ENCODE results near the gene NKIRAS2. TPM values are rescaled to one million over a fixed set of nuclear protein-coding genes. Genes with fewer than 3 reads are reported as not detected.
"Not testable (repeated sequence)": the region's sequence is repeated elsewhere in the genome, so short reads cannot be mapped to it uniquely, and the experiment has no call there.

The NKIRAS2 gene
- polyA plus RNA-seq, 6 donors from 2014 or later, result 25.0 to 42.1 (median 36.1) TPM

- no peaks in the 10 kb centered on the region for H3K36me3 Mint-ChIP-seq
- no peaks in the 10 kb centered on the region for H3K9me3 Mint-ChIP-seq
- no peak overlapping the region for H3K4me3 Mint-ChIP-seq
- H3K27ac Mint-ChIP-seq, result peak overlapping the region in 1 of 6 donors; percentile 7
- DNase-seq, result no peak
- H3K4me1 Mint-ChIP-seq, result peaks cover 29 to 37% (median 34%) of the 10 kb centered on the region in 3 donors
- no peaks in the 10 kb centered on the region for H3K27me3 Mint-ChIP-seq
- ATAC-seq (ENCODE audit: low read depth in 2 of 2), result no peak
These were observed 14.7 kb upstream of the NKIRAS2 start for GRCh38 chr17:42005166-42005565.

- peak overlapping the region in 1 of 8 donors; percentile 11 for H3K4me3 Mint-ChIP-seq
- H3K9me3 Mint-ChIP-seq, result no peaks in the 10 kb centered on the region
- H3K27ac Mint-ChIP-seq, result no peak overlapping the region
- peaks cover 0 to 4% of the 10 kb centered on the region in 2 donors for H3K36me3 Mint-ChIP-seq
- H3K27me3 Mint-ChIP-seq, result no peaks in the 10 kb centered on the region
- peaks cover 36 to 61% (median 46%) of the 10 kb centered on the region in 3 donors for H3K4me1 Mint-ChIP-seq
- peak in 1 of 2 donors; percentile 35 for ATAC-seq (ENCODE audit: low read depth in 2 of 2)
- no peak for DNase-seq
These were observed 10.7 kb upstream of the NKIRAS2 start for GRCh38 chr17:42009170-42009569.

DNA sequence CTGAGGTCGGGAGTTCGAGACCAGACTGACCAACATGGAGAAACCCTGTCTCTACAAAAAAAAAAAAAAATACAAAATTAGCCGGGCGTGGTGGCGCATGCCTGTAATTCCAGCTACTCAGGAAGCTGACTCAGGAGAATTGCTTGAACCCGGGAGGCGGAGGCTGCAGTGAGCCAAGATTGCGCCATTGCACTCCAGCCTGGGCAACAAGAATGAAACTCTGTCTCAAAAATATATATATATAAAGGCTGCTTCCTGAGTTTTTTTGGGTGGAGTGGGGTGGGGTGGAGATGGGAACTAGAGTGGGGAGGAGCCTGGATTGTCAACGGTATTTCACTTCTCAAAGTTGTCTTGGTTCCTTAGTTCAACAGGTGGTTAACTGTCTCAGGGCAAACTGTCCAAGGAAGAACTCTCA is 9.6 kb upstream of the NKIRAS2 start:
- not testable (repeated sequence) for DNase-seq; H3K27ac Mint-ChIP-seq; ATAC-seq (ENCODE audit: low read depth in 2 of 2); H3K27me3 Mint-ChIP-seq; H3K36me3 Mint-ChIP-seq; H3K9me3 Mint-ChIP-seq
- Mint-ChIP-seq H3K4me3 (peak overlapping the region in 1 of 8 donors; percentile 35), H3K4me1 (peaks cover 33 to 63% (median 44%) of the 10 kb centered on the region in 3 donors)

DNA sequence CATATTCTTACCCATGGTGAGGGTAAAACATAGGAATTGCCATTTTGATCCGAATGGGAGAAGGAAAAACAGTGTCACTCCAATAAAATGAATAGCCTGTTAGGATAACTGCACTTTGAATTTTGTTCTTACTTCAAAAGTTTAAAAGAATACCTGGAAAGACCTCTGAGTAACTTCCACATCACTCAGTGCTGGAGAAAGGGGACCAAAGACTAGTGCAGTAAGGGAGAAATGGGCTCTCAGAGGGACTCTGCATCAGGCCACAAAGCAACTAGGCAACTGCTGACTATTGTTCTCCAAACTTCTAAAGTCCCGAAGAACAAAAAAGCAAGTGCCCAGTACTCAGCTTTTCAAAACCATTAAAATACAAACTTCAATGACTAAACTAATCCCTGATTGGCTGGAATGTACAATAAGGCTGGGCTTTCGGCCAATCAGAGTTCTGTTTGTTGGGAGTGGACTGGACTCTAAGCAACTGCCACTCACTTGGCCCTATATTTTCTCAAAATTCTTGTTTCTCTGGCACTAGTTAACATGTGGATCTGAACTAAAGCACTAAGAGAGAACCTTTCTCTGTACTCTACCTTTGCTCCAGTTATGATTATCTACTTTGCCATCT is 8.9 kb upstream of the NKIRAS2 start:
- Mint-ChIP-seq H3K27ac (peak overlapping the region in 1 of 6 donors; percentile 11), H3K4me1 (peaks cover 35 to 71% (median 49%) of the 10 kb centered on the region in 3 donors), H3K27me3 (no peaks in the 10 kb centered on the region), H3K4me3 (peak overlapping the region in 1 of 8 donors; percentile 14), H3K9me3 (no peaks in the 10 kb centered on the region), H3K36me3 (peaks cover 0 to 4% of the 10 kb centered on the region in 2 donors)
- no peak for ATAC-seq (ENCODE audit: low read depth in 2 of 2)
- no peak for DNase-seq

DNA sequence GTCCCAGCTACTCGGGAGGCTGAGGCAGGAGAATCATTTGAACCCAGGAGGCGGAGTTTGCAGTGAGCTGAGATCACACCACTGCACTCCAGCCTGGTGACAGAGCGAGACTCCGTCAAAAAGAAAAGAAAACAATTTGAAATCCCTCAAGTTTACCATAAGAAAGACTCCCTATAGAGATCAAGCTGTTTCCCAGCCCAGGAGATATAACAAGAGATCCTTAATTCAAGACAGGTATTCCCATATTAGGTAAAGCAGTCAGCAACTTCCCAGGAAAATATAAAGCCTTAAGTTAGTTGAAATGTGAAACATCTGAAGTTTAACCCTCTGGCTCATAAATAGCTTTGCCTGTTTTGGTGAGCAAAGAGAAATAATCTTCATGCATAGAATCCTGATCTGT is 7.5 kb upstream of the NKIRAS2 start:
- Mint-ChIP-seq H3K36me3 (peaks cover 4 to 10% of the 10 kb centered on the region in 2 donors), H3K27ac (peak overlapping the region in 1 of 6 donors; percentile 87), H3K4me3 (peak overlapping the region in 2 of 8 donors; percentile 11 to 55), H3K4me1 (peaks cover 42 to 78% (median 52%) of the 10 kb centered on the region in 3 donors)
- not testable (repeated sequence) for DNase-seq; ATAC-seq (ENCODE audit: low read depth in 2 of 2); H3K27me3 Mint-ChIP-seq; H3K9me3 Mint-ChIP-seq

- not testable (repeated sequence) for ATAC-seq (ENCODE audit: low read depth in 2 of 2); H3K9me3 Mint-ChIP-seq; H3K27me3 Mint-ChIP-seq; H3K27ac Mint-ChIP-seq; DNase-seq
- peaks cover 4 to 12% of the 10 kb centered on the region in 2 donors for H3K36me3 Mint-ChIP-seq
- peaks cover 52 to 87% (median 63%) of the 10 kb centered on the region in 3 donors for H3K4me1 Mint-ChIP-seq
- H3K4me3 Mint-ChIP-seq, result peak overlapping the region in 1 of 8 donors; percentile 55
These were observed 6.2 kb upstream of the NKIRAS2 start for GRCh38 chr17:42013740-42014139.

DNA sequence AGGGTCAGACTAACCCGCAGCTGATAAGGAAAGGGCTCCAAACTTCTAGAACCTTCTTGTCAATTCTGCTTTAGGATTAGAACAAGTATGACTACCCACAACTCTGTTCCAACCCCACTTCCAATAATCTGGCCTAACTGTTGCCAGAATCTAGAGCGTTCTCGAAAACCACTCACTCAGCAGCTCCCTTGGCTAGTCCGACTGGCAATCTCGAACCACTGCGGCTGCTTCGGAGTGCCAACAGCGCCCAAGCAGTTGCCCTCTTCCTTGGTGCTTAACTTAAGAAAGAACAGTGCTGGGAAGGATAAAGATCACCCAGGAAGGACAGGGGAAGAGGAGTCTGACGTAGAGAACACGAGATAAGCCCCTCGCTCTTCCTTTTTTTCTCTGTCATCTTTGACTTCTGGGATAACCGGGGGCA is 3.5 kb upstream of the NKIRAS2 start:
- Mint-ChIP-seq H3K27ac (peak overlapping the region; percentile 97 to 100 (median 99)), H3K27me3 (no peaks in the 10 kb centered on the region), H3K36me3 (peaks cover 3 to 12% of the 10 kb centered on the region in 2 donors), H3K9me3 (peaks cover 0 to 1% (median 0%) of the 10 kb centered on the region in 7 donors), H3K4me1 (peaks cover 48 to 90% (median 69%) of the 10 kb centered on the region in 3 donors), H3K4me3 (peak overlapping the region; percentile 92 to 100 (median 98))
- no peak for DNase-seq
- ATAC-seq (ENCODE audit: low read depth in 2 of 2), result no peak

- Mint-ChIP-seq H3K9me3 (peaks cover 0 to 1% (median 0%) of the 10 kb centered on the region in 7 donors), H3K36me3 (peaks cover 0 to 12% of the 10 kb centered on the region in 2 donors), H3K27me3 (no peaks in the 10 kb centered on the region), H3K4me3 (peak within 1 kb of the TSS; percentile 92 to 100 (median 98)), H3K4me1 (peaks cover 48 to 87% (median 66%) of the 10 kb centered on the region in 3 donors), H3K27ac (peak within 1 kb of the TSS; percentile 97 to 100 (median 99))
- ATAC-seq (ENCODE audit: low read depth in 2 of 2) (peak; percentile 87 to 89), DNase-seq (peak; percentile 88)
These were observed 2.7 kb upstream of the NKIRAS2 start, which contains the start of gene DNAJC7 for GRCh38 chr17:42016941-42017865. DNAJC7 (minus strand) TSS chr17:42017439; CDS start chr17:42017416, 23 bp downstream.

GRCh38 chr17:42017866-42018200 is 2.1 kb upstream of the NKIRAS2 start:
- Mint-ChIP-seq H3K4me1 (peaks cover 50 to 83% (median 69%) of the 10 kb centered on the region in 3 donors), H3K4me3 (peak overlapping the region; percentile 92 to 100 (median 98)), H3K36me3 (peaks cover 0 to 12% of the 10 kb centered on the region in 2 donors), H3K9me3 (peaks cover 0 to 1% (median 0%) of the 10 kb centered on the region in 7 donors), H3K27ac (peak overlapping the region; percentile 42 to 99 (median 86)), H3K27me3 (no peaks in the 10 kb centered on the region)
- ATAC-seq (ENCODE audit: low read depth in 2 of 2) (no peak), DNase-seq (no peak)

DNA sequence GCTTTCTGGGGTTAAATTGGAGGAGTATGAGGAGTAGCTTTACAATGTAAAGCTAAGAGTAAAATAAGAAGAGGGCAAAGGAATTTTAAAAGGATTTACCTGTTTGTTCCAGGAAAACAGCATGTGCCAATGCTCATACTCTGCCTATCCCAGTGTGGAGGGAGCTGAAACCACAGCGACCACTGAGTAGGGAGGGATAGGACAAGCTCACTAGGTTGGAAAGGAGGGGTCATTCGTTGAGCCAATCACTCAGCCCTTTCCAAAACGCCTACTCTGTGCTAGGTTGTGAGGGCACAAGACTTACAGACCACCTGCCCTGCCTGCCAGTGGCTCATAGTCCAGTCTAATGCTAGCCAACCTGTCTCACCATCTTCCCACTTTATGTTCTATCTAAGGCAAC is 1.6 kb upstream of the NKIRAS2 start:
- peaks cover 47 to 78% (median 65%) of the 10 kb centered on the region in 3 donors for H3K4me1 Mint-ChIP-seq
- DNase-seq (no peak), ATAC-seq (ENCODE audit: low read depth in 2 of 2) (no peak)
- H3K36me3 Mint-ChIP-seq, result peaks cover 0 to 12% of the 10 kb centered on the region in 2 donors
- no peaks in the 10 kb centered on the region for H3K27me3 Mint-ChIP-seq
- peak overlapping the region in 2 of 6 donors; percentile 42 to 97 for H3K27ac Mint-ChIP-seq
- H3K9me3 Mint-ChIP-seq, result peaks cover 0 to 1% (median 0%) of the 10 kb centered on the region in 7 donors
- peak overlapping the region; percentile 92 to 100 (median 98) for H3K4me3 Mint-ChIP-seq

GRCh38 chr17:42018988-42019387 is 902 bp upstream of the NKIRAS2 start:
- H3K4me1 Mint-ChIP-seq, result peaks cover 45 to 77% (median 62%) of the 10 kb centered on the region in 3 donors
- peaks cover 0 to 12% of the 10 kb centered on the region in 2 donors for H3K36me3 Mint-ChIP-seq
- H3K27me3 Mint-ChIP-seq, result no peaks in the 10 kb centered on the region
- DNase-seq (no peak), ATAC-seq (ENCODE audit: low read depth in 2 of 2) (no peak)
- peaks cover 0 to 1% (median 0%) of the 10 kb centered on the region in 7 donors for H3K9me3 Mint-ChIP-seq
- peak overlapping the region; percentile 15 to 100 (median 98) for H3K4me3 Mint-ChIP-seq
- H3K27ac Mint-ChIP-seq, result peak overlapping the region in 2 of 6 donors; percentile 72 to 74

DNA sequence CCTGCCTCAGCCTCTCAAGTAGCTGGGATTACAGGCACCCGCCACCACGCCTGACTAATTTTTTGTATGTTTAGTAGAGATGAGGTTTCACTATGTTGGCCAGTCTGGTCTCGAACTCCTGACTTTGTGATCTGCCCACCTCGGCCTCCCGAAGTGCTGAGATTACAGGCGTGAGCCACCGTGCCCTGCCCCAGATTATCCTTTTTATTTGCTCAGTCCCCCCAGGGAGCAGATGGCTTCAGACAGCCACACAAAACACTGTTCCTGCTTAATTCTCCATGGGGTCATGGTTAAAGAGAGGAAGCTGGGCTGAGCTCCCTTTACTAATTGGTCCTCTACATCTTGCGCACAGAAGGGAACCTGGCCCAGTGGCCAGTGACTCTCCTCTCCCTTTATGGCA is 955 bp downstream of the NKIRAS2 start:
- peak overlapping the region; percentile 85 to 100 (median 94) for H3K4me3 Mint-ChIP-seq
- peaks cover 0 to 20% of the 10 kb centered on the region in 2 donors for H3K36me3 Mint-ChIP-seq
- H3K9me3 Mint-ChIP-seq; DNase-seq; H3K27me3 Mint-ChIP-seq; ATAC-seq (ENCODE audit: low read depth in 2 of 2): not testable (repeated sequence)
- peaks cover 47 to 74% (median 64%) of the 10 kb centered on the region in 3 donors for H3K4me1 Mint-ChIP-seq
- peak overlapping the region; percentile 51 to 91 (median 84) for H3K27ac Mint-ChIP-seq
